Measurements from ENCODE around the gene LKAAEAR1. TPM values are rescaled to one million over a fixed set of nuclear protein-coding genes. Genes with fewer than 3 reads are reported as not detected.

Gene LKAAEAR1
- total RNA-seq, 2 donors from 2014 or later: not detected

DNA sequence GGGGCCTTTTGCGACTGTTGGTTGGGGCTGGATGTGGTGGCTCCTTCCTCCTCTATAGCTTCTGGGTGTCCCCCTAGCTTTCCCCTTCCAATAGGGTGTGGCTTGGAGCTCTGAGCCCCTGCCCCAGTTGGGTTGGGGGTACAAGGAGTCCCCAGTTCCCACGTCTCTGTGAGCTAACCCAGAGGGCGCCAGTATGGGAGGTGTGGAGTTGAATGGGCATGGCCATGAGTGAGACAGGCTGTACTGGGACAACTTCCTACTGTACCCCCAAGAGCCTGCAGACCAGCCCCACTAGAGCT, 47.0 kb downstream of the LKAAEAR1 start:
- H3K36me3 ChIP-seq (ENCODE audit: control insufficient read depth, insufficient read depth, low read length): peaks cover 5% of the 10 kb centered on the region
- H3K27ac ChIP-seq (ENCODE audit: low read depth, low read length): no peak overlapping the region
- TF ChIP-seq, protein P1, sequence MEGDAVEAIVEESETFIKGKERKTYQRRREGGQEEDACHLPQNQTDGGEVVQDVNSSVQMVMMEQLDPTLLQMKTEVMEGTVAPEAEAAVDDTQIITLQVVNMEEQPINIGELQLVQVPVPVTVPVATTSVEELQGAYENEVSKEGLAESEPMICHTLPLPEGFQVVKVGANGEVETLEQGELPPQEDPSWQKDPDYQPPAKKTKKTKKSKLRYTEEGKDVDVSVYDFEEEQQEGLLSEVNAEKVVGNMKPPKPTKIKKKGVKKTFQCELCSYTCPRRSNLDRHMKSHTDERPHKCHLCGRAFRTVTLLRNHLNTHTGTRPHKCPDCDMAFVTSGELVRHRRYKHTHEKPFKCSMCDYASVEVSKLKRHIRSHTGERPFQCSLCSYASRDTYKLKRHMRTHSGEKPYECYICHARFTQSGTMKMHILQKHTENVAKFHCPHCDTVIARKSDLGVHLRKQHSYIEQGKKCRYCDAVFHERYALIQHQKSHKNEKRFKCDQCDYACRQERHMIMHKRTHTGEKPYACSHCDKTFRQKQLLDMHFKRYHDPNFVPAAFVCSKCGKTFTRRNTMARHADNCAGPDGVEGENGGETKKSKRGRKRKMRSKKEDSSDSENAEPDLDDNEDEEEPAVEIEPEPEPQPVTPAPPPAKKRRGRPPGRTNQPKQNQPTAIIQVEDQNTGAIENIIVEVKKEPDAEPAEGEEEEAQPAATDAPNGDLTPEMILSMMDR (conservative IDR thresholded peaks at IDR 0.05): no peak
- Mint-ChIP-seq H3K9me3 (no peaks in the 10 kb centered on the region), H3K36me3 (ENCODE audit: low read depth) (peaks cover 22% of the 10 kb centered on the region), H3K4me3 (peak overlapping the region; percentile 52), H3K27me3 (ENCODE audit: insufficient read depth) (peaks cover 26% of the 10 kb centered on the region), H3K27ac (no peak overlapping the region), H3K4me1 (peaks cover 15% of the 10 kb centered on the region)
- H3K9ac ChIP-seq (ENCODE audit: extremely low read depth, low read length, poor library complexity, severe bottlenecking): no peak overlapping the region
- no peak overlapping the region for H3K4me3 ChIP-seq (ENCODE audit: low read length)
- H3K27me3 ChIP-seq (ENCODE audit: control insufficient read depth, insufficient read depth, low read length, poor library complexity, severe bottlenecking): peaks cover 41% of the 10 kb centered on the region
- peaks cover 19% of the 10 kb centered on the region for H3K4me1 ChIP-seq (ENCODE audit: control insufficient read depth, insufficient read depth, low read length)
- 86% methylated on average over 3 of the region's 3 CpGs; no CpG with 5 or more reads in 1 of the 2 experiments for WGBS, 2 experiments (ENCODE audit: insufficient coverage in 1 of 2, insufficient read length in 1 of 2)
- no peaks in the 10 kb centered on the region for H3K9me3 ChIP-seq (ENCODE audit: control insufficient read depth, low read length)
- DNase-seq: no peak

DNA sequence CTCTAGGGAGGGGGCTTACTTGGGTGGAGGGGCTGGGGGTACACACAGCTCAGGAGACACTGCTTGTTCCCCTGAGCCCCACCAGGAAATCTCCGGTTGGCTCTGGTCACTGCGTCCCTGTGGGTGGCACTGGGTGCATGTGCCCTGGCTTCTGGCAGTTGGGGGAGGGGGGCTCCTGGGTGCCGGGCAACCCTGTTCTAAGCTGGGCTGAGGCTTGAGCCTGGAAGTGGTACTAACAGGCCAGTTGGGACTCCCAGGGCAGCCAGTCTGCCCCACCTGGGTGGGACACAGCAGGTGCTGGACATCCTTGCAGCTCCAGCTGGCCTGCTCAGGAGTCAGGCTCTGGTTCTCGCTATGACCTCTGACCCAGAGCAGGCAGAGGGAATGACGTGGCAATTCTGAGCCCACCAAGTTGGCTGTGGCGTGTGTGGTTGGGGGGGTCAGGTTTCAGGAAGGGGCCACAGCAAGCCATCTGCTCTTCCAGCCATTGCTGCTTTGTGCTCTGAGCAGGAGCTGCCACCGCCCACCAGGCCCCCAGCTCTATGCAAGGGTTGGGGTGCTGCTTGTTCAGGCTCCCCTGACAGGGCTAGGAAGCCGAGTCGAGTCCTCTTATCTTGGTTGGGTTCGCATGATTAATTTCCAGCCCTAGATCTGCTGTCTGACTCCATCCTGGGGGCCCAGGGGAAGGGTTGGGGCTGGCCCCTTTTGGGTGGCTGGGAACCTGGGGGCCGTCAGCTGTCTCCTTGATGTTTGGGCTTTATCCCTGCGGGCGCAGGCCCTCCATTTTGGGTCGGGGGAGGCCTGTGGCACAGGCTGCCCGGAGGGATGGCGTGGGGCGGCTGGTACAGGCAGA, 47.6 kb downstream of the LKAAEAR1 start:
- Mint-ChIP-seq H3K4me3 (peak overlapping the region; percentile 29), H3K9me3 (no peaks in the 10 kb centered on the region), H3K4me1 (peaks cover 15% of the 10 kb centered on the region), H3K27me3 (ENCODE audit: insufficient read depth) (peaks cover 23% of the 10 kb centered on the region), H3K36me3 (ENCODE audit: low read depth) (peaks cover 26% of the 10 kb centered on the region), H3K27ac (no peak overlapping the region)
- H3K4me3 ChIP-seq (ENCODE audit: low read length): no peak overlapping the region
- 89 to 94% methylated on average over 5 to 17 of the region's 17 CpGs for WGBS, 2 experiments (ENCODE audit: insufficient coverage in 1 of 2, insufficient read length in 1 of 2)
- peaks cover 36% of the 10 kb centered on the region for H3K27me3 ChIP-seq (ENCODE audit: control insufficient read depth, insufficient read depth, low read length, poor library complexity, severe bottlenecking)
- no peak overlapping the region for H3K9ac ChIP-seq (ENCODE audit: extremely low read depth, low read length, poor library complexity, severe bottlenecking)
- H3K9me3 ChIP-seq (ENCODE audit: control insufficient read depth, low read length): no peaks in the 10 kb centered on the region
- peaks cover 11% of the 10 kb centered on the region for H3K36me3 ChIP-seq (ENCODE audit: control insufficient read depth, insufficient read depth, low read length)
- peak; percentile 61 for DNase-seq
- TF ChIP-seq, protein P1 (conservative IDR thresholded peaks at IDR 0.05): no peak
- H3K27ac ChIP-seq (ENCODE audit: low read depth, low read length): no peak overlapping the region
- H3K4me1 ChIP-seq (ENCODE audit: control insufficient read depth, insufficient read depth, low read length): peaks cover 16% of the 10 kb centered on the region

DNA sequence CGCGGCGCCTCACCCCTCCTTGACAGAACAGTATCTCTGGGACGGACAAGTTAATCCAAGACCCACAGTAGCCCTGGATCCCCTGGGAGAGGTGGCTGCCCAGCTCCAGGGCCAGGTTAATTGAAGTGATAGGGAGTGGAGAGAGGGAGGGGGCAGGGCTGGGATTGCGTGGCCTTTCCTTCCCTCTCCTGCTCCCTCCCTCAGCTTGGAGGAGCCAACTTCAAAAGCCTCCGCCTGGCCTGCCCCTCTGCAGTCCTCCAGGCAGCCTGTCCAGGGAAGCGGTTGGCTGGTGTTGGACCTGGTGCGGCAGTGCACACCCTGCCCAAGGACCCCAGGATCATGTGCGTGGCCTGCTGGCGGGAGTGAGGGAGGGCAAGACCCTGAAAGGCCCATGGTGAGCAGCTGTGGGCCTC, 48.3 kb downstream of the LKAAEAR1 start, which contains the start of gene C20orf204:
Gene C20orf204 (plus strand): TSS at position 250 of the 413 bp plus-strand sequence. CDS start 142 bp downstream, at position 392.
- peaks cover 12% of the 10 kb centered on the region for H3K36me3 ChIP-seq (ENCODE audit: control insufficient read depth, insufficient read depth, low read length)
- DNase-seq: peak; percentile 70

More for the DNA sequence above, 48.3 kb downstream of the LKAAEAR1 start, which contains the start of gene C20orf204:
- Mint-ChIP-seq H3K36me3 (ENCODE audit: low read depth) (peaks cover 30% of the 10 kb centered on the region), H3K4me3 (peak within 1 kb of the TSS; percentile 29), H3K27ac (peak within 1 kb of the TSS; percentile 78), H3K27me3 (ENCODE audit: insufficient read depth) (peaks cover 20% of the 10 kb centered on the region), H3K9me3 (no peaks in the 10 kb centered on the region), H3K4me1 (peaks cover 19% of the 10 kb centered on the region)
- Histone ChIP-seq H3K27me3 (ENCODE audit: control insufficient read depth, insufficient read depth, low read length, poor library complexity, severe bottlenecking) (peaks cover 29% of the 10 kb centered on the region), H3K9ac (ENCODE audit: extremely low read depth, low read length, poor library complexity, severe bottlenecking) (no peak within 1 kb of the TSS), H3K9me3 (ENCODE audit: control insufficient read depth, low read length) (no peaks in the 10 kb centered on the region), H3K4me3 (ENCODE audit: low read length) (no peak within 1 kb of the TSS), H3K27ac (ENCODE audit: low read depth, low read length) (no peak within 1 kb of the TSS), H3K4me1 (ENCODE audit: control insufficient read depth, insufficient read depth, low read length) (peaks cover 18% of the 10 kb centered on the region)
- TF ChIP-seq, protein P1 (conservative IDR thresholded peaks at IDR 0.05): no peak
- 68 to 90% methylated on average over 2 to 10 of the region's 10 CpGs for WGBS, 2 experiments (ENCODE audit: insufficient coverage in 1 of 2, insufficient read length in 1 of 2)
